ENCODE data around the gene RSBN1.

RSBN1 gene

DNA sequence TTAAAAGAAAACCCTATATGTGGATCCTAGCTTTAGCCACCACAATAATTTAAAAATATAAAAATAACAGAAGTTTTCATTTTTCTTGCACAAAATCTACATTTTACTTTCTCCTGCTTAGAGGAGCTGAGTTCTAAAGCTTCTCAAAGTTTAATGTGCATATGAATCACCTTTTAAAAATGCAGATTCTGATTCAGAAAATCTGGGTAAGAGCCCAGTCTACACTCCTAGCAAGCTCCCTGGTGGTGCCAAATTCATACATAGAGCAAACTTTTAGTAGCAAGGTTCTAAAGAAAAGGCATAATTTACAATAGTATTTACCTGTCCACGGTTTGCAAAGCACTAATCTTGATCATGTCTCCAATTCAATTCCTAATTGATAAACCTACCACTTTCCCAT, 19.3 kb downstream of the RSBN1 start:
- DNase-seq (ENCODE audit: low read depth) = no peak
- TF ChIP-seq, protein P1, sequence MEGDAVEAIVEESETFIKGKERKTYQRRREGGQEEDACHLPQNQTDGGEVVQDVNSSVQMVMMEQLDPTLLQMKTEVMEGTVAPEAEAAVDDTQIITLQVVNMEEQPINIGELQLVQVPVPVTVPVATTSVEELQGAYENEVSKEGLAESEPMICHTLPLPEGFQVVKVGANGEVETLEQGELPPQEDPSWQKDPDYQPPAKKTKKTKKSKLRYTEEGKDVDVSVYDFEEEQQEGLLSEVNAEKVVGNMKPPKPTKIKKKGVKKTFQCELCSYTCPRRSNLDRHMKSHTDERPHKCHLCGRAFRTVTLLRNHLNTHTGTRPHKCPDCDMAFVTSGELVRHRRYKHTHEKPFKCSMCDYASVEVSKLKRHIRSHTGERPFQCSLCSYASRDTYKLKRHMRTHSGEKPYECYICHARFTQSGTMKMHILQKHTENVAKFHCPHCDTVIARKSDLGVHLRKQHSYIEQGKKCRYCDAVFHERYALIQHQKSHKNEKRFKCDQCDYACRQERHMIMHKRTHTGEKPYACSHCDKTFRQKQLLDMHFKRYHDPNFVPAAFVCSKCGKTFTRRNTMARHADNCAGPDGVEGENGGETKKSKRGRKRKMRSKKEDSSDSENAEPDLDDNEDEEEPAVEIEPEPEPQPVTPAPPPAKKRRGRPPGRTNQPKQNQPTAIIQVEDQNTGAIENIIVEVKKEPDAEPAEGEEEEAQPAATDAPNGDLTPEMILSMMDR (IDR thresholded peaks at IDR 0.05; ENCODE audit: low read depth, low read length, missing control alignments) = no peak
- no peak overlapping the region for H3K4me3 ChIP-seq (ENCODE audit: low read depth, low read length)

DNA sequence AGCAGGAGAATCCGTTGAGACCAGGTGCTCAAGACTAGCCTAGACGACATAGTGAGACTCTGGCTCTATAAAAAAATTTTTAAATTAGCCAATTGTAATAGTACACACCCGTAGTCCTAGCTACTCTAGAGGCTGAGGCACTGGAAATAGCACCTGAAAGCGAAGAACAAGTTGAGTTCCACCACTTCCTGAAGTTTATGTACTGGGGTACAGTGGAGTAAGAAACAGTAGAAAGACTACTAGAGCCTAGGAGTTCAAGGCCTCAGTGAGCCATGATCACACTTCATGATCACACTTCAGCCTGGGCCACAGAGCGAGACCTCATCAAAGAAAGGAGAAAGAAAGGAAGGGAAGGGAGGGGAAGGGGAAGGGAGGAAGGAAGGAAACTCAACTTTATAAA, 19.8 kb downstream of the RSBN1 start:
- H3K4me3 ChIP-seq (ENCODE audit: low read depth, low read length) = no peak overlapping the region
- TF ChIP-seq, protein P1 (IDR thresholded peaks at IDR 0.05; ENCODE audit: low read depth, low read length, missing control alignments) = no peak
- no peak for DNase-seq (ENCODE audit: low read depth)

DNA sequence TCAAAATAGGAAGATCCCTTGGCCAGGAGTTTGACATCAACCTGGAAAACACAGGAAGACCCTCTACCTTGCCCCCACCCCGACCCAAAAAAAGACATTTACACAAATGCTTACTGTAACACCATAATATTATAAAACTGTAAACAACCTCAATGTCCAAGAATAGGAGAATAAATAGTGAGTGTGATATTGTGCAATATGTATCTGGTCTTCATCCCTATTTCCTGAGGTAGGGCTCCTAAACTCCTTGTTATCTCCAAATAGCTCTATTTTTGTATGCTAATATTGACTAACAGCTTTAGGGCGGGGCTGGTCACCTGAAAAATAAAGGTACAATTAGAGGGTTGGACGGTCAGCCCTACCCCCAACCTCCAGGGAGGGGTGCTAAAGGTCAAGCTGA, 23.5 kb downstream of the RSBN1 start:
- no peak overlapping the region for H3K4me3 ChIP-seq (ENCODE audit: low read depth, low read length)
- TF ChIP-seq, protein P1 (IDR thresholded peaks at IDR 0.05; ENCODE audit: low read depth, low read length, missing control alignments) = no peak
- DNase-seq (ENCODE audit: low read depth) = no peak

DNA sequence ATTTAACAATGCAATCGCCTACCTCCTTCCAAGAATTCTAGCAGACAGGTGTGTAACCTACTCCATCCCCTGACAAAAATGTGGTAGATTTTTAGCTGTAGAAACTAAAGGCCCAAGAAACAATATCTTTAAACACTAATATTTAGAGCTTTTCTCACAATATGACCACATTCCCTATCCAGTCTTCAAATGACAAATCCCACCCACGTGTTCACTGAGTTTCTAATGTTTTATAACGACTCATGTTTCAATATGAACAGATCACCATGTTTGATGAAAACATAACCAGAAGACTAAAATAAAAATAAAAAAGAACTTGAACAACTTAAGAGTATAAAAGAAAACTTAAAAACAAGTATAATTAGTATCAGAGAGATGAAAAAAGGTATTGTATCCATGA, 24.6 kb downstream of the RSBN1 start:
- TF ChIP-seq, protein P1 (IDR thresholded peaks at IDR 0.05; ENCODE audit: low read depth, low read length, missing control alignments) = no peak
- no peak for DNase-seq (ENCODE audit: low read depth)
- no peak overlapping the region for H3K4me3 ChIP-seq (ENCODE audit: low read depth, low read length)

DNA sequence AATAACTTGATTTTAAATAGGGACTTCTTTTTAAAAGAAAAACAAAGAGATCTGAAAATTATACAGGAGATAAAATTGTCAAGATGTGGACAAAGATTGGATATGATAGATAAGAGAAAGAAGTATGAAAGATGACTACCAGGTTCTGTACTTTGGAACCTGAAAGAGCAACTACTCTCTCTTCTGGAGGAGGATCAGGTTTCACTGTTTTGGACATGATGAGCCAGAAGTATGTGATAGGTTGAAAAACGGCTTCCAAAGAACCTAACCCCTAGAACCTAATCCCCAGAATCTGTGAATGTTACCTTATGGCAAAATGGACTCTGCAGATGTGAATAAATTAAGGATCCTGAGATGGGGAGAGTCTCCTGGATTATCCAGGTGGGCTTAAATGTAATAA, 26.2 kb downstream of the RSBN1 start:
- H3K4me3 ChIP-seq (ENCODE audit: low read depth, low read length) = no peak overlapping the region
- DNase-seq (ENCODE audit: low read depth) = no peak
- TF ChIP-seq, protein P1 (IDR thresholded peaks at IDR 0.05; ENCODE audit: low read depth, low read length, missing control alignments) = no peak

DNA sequence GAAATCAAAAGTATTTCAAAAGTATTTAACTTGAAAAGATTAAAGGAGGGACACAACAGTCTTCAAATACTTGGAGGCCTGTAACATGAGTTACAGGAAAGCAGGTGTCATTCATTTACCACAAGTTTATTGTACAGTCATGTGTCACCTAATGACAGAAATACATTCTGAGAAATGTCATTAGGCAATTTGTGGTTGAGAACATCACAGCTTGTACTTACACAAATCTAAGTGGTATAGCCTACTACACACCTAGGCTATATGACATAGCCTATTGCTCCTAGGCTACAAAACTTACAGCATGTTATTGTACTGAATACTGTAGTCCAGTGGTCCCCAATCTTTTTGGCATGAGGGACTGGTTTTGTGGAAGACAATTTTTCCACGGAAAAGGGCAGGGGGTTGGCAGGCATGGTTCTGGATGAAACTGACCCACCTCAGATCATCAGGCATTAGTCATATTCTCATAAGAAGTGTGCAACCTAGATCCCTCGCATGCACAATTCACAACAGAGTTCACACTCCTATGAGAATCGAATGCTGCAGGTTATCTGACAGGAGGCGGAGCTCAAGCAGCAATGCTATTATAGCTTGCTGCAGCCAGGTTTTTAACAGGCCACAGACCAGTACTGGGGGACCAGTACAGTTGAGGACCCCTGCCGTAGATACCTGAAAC, 28.0 kb downstream of the RSBN1 start:
- TF ChIP-seq, protein P1 (IDR thresholded peaks at IDR 0.05; ENCODE audit: low read depth, low read length, missing control alignments) = no peak
- H3K4me3 ChIP-seq (ENCODE audit: low read depth, low read length) = no peak overlapping the region; the same call in 1 of the 2 replicates
- peak; percentile 55 for DNase-seq (ENCODE audit: low read depth)
